Esophagus squamous epithelium (tissue), 5 donors: ENCODE results near the gene SPIN2A. TPM values are rescaled to one million over a fixed set of nuclear protein-coding genes. Genes with fewer than 3 reads are reported as not detected.
A peak's percentile ranks its signal among the peaks of the same experiment; 100 is the strongest.
"Not testable (repeated sequence)": the region's sequence is repeated elsewhere in the genome, so short reads cannot be mapped to it uniquely, and the experiment has no call there.

Source experiments
- DNase-seq: peaks from one replicate; lab custom pipeline; 2025; lab: John Stamatoyannopoulos, UW
- H3K27ac ChIP-seq, 4 donors: fragments of 200-600 bp; sonication (generic); one replicate each; pipeline ENCODE4 v1.5.1; 2016 to 2019; ENCODE audit warnings: mild to moderate bottlenecking in 1 of 4
- H3K27me3 ChIP-seq, 4 donors: fragments of 200-600 bp; sonication (generic); 1 replicate in 3 of 4; 2 replicates in 1 of 4; pipeline versions ENCODE4 v1.5.1 to v1.6.0; 2017 to 2021; ENCODE audit warnings: antibody characterized with exemption in 1 of 4
- H3K36me3 ChIP-seq, 3 donors: fragments of 200-600 bp; sonication (generic); one replicate each; pipeline ENCODE4 v1.5.1; 2016 to 2019
- H3K4me1 ChIP-seq, 3 donors: fragments of 200-600 bp; sonication (generic); one replicate each; pipeline ENCODE4 v1.5.1; 2017 to 2019
- H3K4me3 ChIP-seq, 4 donors: fragments of 200-600 bp; sonication (generic); 1 replicate in 3 of 4; 2 replicates in 1 of 4; pipeline ENCODE4 v1.5.1; 2016 to 2019; ENCODE audit warnings: mild to moderate bottlenecking in 2 of 4, moderate library complexity in 1 of 4
- H3K9me3 ChIP-seq, 3 donors: fragments of 200-600 bp; sonication (generic); one replicate each; pipeline ENCODE4 v1.5.1; 2016 to 2019
- POLR2A ChIP-seq, 4 donors: fragments of 450-650 bp; IDR thresholded peaks; one replicate each; pipeline ENCODE4 v1.6.1; 2017; ENCODE audit warnings: antibody characterized with exemption in 4 of 4, mild to moderate bottlenecking in 4 of 4, moderate library complexity in 3 of 4
- WGBS, 2 donors: methylation state at CpG; one replicate each; pipeline ENCODE4 v1.1.5; 2018; 5-methylcytosine and 5-hydroxymethylcytosine counted together
- intact Hi-C: fragments of 100-400 bp; cut with DNase I; formaldehyde crosslinking; loops from one replicate; pipeline ENCODE4 v1.15.0; 2022
- total RNA-seq, 4 donors: library from RNA; depleted of rRNA; stranded (reverse); fragments of >200 nt; gene quantifications; one replicate each; pipeline ENCODE4 v1.1.0, GENCODE V29; 2016
- TF ChIP-seq, protein P1 (sequence below), 6 experiments: fragments of 450-650 bp in 4 of 6; fragments of 200-600 bp in 2 of 6; sonication (generic) in 2 of 6; IDR thresholded peaks; one replicate each; pipeline ENCODE4 v1.5.1; 2016 to 2019; ENCODE audit warnings: antibody characterized with exemption in 6 of 6, mild to moderate bottlenecking in 4 of 6, moderate library complexity in 4 of 6
- donor health status: DM: yes; HTN: yes; CAD: no.

Gene SPIN2A
- under 1 TPM in 2 of 4 donors, not detected in 2; 0.19 to 0.22 TPM for total RNA-seq

- H3K27ac ChIP-seq, intact Hi-C loops, H3K9me3 ChIP-seq, H3K4me1 ChIP-seq, H3K36me3 ChIP-seq, H3K27me3 ChIP-seq, DNase-seq: not testable (repeated sequence)
- peak within 1 kb of the TSS in 3 of 4 donors; percentile 26 to 53 (median 28) for H3K4me3 ChIP-seq
- 40 to 55% methylated on average over 7 to 15 of the region's 27 CpGs for whole genome bisulfite sequencing, 2 donors
Observed at GRCh38 chrX:57137073-57137472, at the start of gene SPIN2A. Gene SPIN2A (minus strand): TSS chrX:57137397. CDS start chrX:57136597, 800 bp downstream.

DNA sequence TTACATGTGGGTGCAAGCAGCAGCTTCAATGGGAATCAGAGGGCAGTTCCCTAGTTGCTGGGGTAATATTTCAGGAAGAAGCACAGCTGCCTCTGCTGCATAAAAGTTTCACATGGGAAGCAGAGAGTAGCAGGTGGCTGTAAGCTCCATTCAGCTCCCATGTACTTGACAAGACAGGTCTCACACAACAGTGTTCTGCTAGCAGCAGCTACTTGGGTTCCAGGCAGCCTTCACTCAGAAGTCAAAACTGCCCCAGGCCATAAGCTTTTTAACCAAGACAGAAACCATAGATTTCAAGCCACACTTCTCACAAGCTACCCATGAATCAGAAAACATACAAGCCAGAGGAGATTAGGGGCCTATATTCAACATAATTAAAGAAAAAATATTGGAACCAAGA, 41.4 kb upstream of the SPIN2A start:
- TF ChIP-seq, protein P1, sequence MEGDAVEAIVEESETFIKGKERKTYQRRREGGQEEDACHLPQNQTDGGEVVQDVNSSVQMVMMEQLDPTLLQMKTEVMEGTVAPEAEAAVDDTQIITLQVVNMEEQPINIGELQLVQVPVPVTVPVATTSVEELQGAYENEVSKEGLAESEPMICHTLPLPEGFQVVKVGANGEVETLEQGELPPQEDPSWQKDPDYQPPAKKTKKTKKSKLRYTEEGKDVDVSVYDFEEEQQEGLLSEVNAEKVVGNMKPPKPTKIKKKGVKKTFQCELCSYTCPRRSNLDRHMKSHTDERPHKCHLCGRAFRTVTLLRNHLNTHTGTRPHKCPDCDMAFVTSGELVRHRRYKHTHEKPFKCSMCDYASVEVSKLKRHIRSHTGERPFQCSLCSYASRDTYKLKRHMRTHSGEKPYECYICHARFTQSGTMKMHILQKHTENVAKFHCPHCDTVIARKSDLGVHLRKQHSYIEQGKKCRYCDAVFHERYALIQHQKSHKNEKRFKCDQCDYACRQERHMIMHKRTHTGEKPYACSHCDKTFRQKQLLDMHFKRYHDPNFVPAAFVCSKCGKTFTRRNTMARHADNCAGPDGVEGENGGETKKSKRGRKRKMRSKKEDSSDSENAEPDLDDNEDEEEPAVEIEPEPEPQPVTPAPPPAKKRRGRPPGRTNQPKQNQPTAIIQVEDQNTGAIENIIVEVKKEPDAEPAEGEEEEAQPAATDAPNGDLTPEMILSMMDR (IDR thresholded peaks at IDR 0.05), result no peak
- Histone ChIP-seq H3K27ac (no peak overlapping the region), H3K27me3 (no peaks in the 10 kb centered on the region), H3K9me3 (peaks cover 0 to 4% (median 0%) of the 10 kb centered on the region in 3 donors), H3K36me3 (no peaks in the 10 kb centered on the region), H3K4me1 (no peaks in the 10 kb centered on the region), H3K4me3 (no peak overlapping the region)
- intact Hi-C loops, result no loop called here
- DNase-seq, result no peak

DNA sequence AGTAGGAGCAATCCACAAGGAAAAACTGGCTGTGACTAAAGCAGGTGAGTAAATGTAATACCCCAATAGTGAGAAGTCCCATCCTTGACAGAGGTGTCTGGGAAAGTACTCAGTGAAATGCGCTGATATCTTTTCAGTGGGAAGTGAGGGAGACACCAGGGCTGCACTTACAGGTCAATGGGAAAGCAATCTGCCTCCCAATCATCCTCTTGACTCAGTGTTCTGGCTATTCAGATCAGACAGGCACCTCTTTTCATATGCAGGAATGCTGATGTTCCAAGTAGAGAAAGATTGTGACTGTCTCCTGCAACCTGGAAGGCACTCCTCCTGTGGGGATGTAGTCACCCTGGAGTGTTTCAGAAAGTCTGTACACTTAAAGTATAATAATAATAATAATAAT, 39.9 kb upstream of the SPIN2A start:
- intact Hi-C loops, result no loop called here
- Histone ChIP-seq H3K9me3 (no peaks in the 10 kb centered on the region), H3K4me3 (no peak overlapping the region), H3K27me3 (no peaks in the 10 kb centered on the region), H3K4me1 (no peaks in the 10 kb centered on the region), H3K27ac (no peak overlapping the region), H3K36me3 (no peaks in the 10 kb centered on the region)
- no peak for DNase-seq
- 27 to 63% methylated on average over 1 of the region's 1 CpG for WGBS, 2 donors
- TF ChIP-seq, protein P1 (IDR thresholded peaks at IDR 0.05), result no peak
- no peak for TF ChIP-seq POLR2A (IDR thresholded peaks at IDR 0.05)

GRCh38 chrX:57172544-57172943, 35.3 kb upstream of the SPIN2A start:
- TF ChIP-seq, protein P1 (IDR thresholded peaks at IDR 0.05), result no peak
- no peak for TF ChIP-seq POLR2A (IDR thresholded peaks at IDR 0.05)
- H3K9me3 ChIP-seq, result no peaks in the 10 kb centered on the region
- 56 to 80% methylated on average over 1 to 4 of the region's 6 CpGs for WGBS, 2 donors
- no peaks in the 10 kb centered on the region for H3K36me3 ChIP-seq
- H3K27ac ChIP-seq, result no peak overlapping the region
- no peak for DNase-seq
- H3K4me1 ChIP-seq, result no peaks in the 10 kb centered on the region
- H3K27me3 ChIP-seq, result no peaks in the 10 kb centered on the region
- no peak overlapping the region for H3K4me3 ChIP-seq
- intact Hi-C loops, result no loop called here

DNA sequence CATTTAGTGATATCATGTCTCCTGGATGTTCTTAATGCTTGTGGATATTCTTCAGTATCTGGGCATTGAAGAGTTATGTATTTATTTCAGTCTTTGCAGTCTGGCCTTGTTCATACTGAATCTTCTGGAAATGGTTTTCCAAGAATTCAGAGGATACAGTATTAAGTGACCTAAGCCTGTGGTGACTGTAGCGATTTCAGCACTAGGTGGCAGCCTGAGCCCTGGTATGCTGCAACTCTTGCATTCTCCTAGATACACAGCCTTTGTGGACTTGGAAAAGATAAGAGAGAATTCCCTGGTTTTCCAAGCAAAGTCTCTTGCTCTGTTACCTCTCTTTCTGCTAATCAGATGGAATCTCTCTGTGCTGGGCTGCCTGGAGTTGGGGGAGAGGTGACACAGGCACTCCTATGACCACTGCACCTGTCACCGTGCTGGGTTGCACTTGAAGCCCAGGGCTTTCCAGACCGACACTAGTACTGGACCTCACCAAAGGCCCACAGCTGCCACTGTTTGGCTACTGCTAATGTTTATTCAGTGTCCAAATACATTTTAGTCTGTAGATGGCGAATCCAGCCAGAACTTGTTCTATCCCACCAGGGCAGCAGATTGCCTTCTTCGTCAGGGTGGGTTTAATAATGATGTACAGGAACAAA, 19.3 kb upstream of the SPIN2A start:
- 30 to 80% methylated on average over 2 to 3 of the region's 5 CpGs for WGBS, 2 donors
- no peaks in the 10 kb centered on the region for H3K9me3 ChIP-seq
- no peaks in the 10 kb centered on the region for H3K36me3 ChIP-seq
- TF ChIP-seq, protein P1 (IDR thresholded peaks at IDR 0.05), result peak in 2 of 6 experiments; percentile 9 to 45
- no peak for TF ChIP-seq POLR2A (IDR thresholded peaks at IDR 0.05)
- H3K27me3 ChIP-seq, result no peaks in the 10 kb centered on the region
- no peak overlapping the region for H3K4me3 ChIP-seq
- no peaks in the 10 kb centered on the region for H3K4me1 ChIP-seq
- no peak for DNase-seq
- intact Hi-C loops, result no loop called here
- no peak overlapping the region for H3K27ac ChIP-seq
